Measurements from ENCODE around the gene COX6B1. TPM values are rescaled to one million over a fixed set of nuclear protein-coding genes. Genes with fewer than 3 reads are reported as not detected.

COX6B1 gene
- total RNA-seq, 4 donors from 2014 or later = 422 to 625 (median 529) TPM

- no peak for TF ChIP-seq CTCF (IDR thresholded peaks at IDR 0.05; ENCODE audit: low read depth)
Observed at GRCh38 chr19:35657904-35658700, 10.0 kb downstream of the COX6B1 start.

GRCh38 chr19:35661995-35662340, 13.8 kb downstream of the COX6B1 start:
- no peak for TF ChIP-seq CTCF (IDR thresholded peaks at IDR 0.05; ENCODE audit: low read depth)

GRCh38 chr19:35663981-35664380, 15.9 kb downstream of the COX6B1 start:
- no peak for TF ChIP-seq CTCF (IDR thresholded peaks at IDR 0.05; ENCODE audit: low read depth)

- no peak for TF ChIP-seq CTCF (IDR thresholded peaks at IDR 0.05; ENCODE audit: low read depth)
Observed at GRCh38 chr19:35665157-35665556, 17.0 kb downstream of the COX6B1 start.

- no peak for TF ChIP-seq CTCF (IDR thresholded peaks at IDR 0.05; ENCODE audit: low read depth)
Observed at GRCh38 chr19:35665604-35666003, 17.5 kb downstream of the COX6B1 start.

GRCh38 chr19:35666251-35666913, 18.3 kb downstream of the COX6B1 start, which contains the start of gene UPK1A:
Gene UPK1A, plus strand, starts transcription at chr19:35666517. Its CDS starts 296 bp downstream, at chr19:35666813.
- no peak for TF ChIP-seq CTCF (IDR thresholded peaks at IDR 0.05; ENCODE audit: low read depth)

- TF ChIP-seq CTCF (IDR thresholded peaks at IDR 0.05; ENCODE audit: low read depth) = no peak
Observed at GRCh38 chr19:35669566-35669965, 21.4 kb downstream of the COX6B1 start.
